Fibroblast of the aortic adventitia (primary cell): ENCODE measurements around the gene RASSF6. TPM values are rescaled to one million over a fixed set of nuclear protein-coding genes. Genes with fewer than 3 reads are reported as not detected.

ENCODE experiments used
- DNase-seq: peaks from one replicate; pipeline ENCODE4 v3.0.0-alpha.2; 2010; ENCODE audit warnings: low read depth
- H3K4me3 ChIP-seq: 2 replicates; pipeline ENCODE4 v1.5.1; 2011; ENCODE audit warnings: low read depth, mild to moderate bottlenecking, control low read depth, low read length, moderate library complexity
- total RNA-seq: library from RNA; depleted of rRNA; stranded (reverse); fragments of >200 nt; gene quantifications from 2 replicates; pipeline ENCODE4 v1.2.3, GENCODE V29; 2012; ENCODE audit warnings: low replicate concordance
- TF ChIP-seq, protein P1 (sequence below): IDR thresholded peaks from 2 replicates; pipeline ENCODE4 v1.5.1; 2011; ENCODE audit warnings: mild to moderate bottlenecking, low read length, control low read depth, inconsistent platforms; ENCODE audit not compliant: insufficient read depth

The RASSF6 gene
- total RNA-seq, 1 donor, result not detected

DNA sequence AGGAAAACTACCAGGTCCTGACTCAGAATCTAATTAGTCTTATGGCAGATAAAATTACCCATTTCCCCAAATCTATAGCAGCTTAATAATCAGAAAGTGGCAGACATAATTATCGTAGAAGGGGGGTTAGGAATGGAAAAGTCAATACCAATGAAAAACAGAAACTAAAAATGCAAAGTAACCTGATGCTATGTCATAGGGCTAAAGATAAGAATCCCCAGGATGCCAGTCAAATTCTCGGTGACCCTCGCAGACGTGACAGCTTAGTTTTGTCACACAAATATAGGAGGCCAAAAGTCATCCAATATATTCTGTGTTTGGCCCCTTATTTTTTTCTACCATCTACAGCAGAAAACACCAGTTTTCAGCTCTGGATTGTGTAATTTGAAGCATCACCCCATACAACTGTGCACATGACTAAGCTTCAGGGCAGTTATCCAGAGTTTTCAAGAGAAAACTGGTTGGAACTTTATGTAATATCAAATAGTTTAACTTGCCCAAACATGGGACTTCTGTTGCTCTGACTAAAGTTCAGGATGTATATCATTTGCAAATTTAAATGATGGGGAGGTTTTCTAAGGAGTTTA, 30.9 kb downstream of the RASSF6 start:
- H3K4me3 ChIP-seq, result no peak overlapping the region
- DNase-seq, result peak; percentile 92
- TF ChIP-seq, protein P1, sequence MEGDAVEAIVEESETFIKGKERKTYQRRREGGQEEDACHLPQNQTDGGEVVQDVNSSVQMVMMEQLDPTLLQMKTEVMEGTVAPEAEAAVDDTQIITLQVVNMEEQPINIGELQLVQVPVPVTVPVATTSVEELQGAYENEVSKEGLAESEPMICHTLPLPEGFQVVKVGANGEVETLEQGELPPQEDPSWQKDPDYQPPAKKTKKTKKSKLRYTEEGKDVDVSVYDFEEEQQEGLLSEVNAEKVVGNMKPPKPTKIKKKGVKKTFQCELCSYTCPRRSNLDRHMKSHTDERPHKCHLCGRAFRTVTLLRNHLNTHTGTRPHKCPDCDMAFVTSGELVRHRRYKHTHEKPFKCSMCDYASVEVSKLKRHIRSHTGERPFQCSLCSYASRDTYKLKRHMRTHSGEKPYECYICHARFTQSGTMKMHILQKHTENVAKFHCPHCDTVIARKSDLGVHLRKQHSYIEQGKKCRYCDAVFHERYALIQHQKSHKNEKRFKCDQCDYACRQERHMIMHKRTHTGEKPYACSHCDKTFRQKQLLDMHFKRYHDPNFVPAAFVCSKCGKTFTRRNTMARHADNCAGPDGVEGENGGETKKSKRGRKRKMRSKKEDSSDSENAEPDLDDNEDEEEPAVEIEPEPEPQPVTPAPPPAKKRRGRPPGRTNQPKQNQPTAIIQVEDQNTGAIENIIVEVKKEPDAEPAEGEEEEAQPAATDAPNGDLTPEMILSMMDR, result no peak

DNA sequence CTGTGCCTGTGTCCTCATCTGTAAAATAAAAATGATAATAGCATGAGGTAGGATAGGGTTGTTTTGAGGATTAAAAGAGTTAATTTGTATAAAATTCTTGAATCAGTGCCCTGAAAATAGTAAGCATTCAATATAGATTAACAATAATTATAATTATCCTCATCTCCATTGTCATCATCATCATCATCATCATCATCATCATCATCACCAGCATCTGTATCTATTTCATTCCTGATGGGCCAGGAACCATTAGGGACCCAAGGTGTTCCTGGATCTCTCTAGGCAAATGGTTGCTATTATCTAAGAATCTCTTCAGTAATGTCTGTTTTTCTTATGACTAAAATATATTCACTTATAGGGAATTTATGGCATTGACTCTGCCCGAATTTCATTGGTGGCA, 31.6 kb downstream of the RASSF6 start:
- DNase-seq, result no peak
- H3K4me3 ChIP-seq, result no peak overlapping the region
- TF ChIP-seq, protein P1, result no peak

DNA sequence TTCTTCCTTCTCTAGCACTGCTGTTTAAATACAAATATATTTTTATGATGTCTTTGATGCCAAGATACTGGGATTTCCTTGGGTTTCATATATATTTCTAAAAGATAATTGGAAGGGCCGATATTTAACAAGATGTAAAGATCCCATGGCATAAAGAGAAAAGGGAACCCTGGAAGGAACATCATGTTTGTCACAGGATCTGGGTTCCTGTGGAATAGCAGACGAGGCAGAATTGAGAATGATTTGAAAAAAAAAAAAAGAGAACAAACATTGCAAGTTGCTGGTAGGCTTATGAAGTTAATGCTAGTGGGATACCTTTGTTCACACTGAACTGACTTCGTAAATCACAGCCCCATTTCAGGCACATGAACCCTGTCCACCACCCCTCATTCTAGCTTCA, 33.6 kb downstream of the RASSF6 start:
- TF ChIP-seq, protein P1, result no peak
- DNase-seq, result no peak
- no peak overlapping the region for H3K4me3 ChIP-seq

DNA sequence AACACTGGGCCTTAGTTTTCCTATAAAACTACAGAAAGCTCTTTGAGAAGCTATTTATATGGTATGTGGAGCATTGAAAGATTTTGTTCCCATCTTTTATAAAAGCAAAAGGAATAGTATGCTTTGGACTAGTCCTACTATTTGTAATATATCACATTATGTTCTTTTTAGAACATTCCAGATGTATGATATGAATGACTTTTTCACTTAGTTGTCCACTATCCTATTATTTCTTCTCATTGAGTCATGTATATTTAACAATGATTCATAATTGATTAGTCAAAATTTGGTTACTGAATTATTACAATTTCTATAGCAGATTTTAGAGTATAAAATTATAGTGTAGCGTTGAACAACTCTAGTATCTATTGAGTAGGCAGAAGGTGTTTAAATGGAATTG, 34.2 kb downstream of the RASSF6 start:
- H3K4me3 ChIP-seq, result no peak overlapping the region
- TF ChIP-seq, protein P1, result no peak

DNA sequence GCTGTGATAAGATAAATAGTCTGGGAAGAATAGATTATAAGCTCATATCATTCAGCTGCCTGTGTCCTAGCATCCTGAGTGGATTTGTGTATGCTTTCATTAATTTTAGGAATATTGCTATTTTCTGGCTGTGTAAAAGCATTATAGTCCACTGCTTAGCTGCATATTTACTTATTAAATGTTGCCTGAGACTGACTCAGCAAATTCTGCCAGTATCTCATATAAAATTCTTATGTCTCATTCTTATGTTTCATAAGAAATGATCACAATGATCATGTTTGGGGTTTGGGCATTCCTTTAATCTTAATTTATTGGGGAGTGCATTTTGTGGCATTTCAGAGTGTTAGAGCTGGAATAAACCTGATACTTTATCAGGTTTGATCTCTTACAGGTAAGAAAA, 34.9 kb downstream of the RASSF6 start:
- H3K4me3 ChIP-seq, result no peak overlapping the region
- TF ChIP-seq, protein P1, result no peak
- DNase-seq, result peak; percentile 30

More for the DNA sequence above, 34.2 kb downstream of the RASSF6 start:
- DNase-seq, result no peak

DNA sequence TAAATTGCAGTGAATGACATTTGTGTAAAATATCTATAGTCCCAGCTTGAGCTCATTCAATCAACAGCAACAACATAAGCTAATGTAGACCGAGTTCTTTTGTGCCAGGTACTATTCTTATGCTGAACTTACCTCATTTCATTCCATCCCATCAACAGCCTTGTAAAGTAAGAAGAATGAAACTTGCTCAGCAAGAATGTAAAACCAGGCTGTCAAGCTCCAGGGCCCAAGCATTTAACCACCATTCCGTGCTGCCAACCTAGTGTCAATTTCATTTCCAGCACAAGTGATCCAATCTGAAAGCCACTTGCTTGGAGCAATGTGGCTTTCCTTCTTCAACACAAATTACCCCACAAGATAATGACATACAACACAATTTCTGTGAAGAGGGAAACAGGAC, 36.6 kb downstream of the RASSF6 start:
- no peak overlapping the region for H3K4me3 ChIP-seq
- no peak for DNase-seq
- TF ChIP-seq, protein P1, result no peak

DNA sequence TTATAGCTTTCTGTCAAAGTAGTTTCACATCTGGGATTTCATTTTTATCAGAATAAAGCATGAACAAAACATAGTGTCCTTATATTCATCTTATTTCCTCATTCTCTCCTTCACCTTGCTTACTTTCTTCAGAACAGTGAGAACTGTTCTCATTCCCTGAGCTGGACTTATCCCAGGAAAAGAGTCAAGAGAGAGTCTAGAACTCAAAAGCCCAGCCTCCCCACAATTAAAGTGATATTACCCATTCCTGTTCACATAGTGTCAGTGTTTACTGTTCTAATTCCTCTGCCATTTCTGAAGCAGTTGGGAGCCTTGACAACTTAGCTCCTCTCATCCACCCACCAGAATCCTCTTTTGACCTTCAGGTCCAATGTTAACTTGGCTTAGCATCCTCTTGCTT, 42.9 kb downstream of the RASSF6 start:
- H3K4me3 ChIP-seq, result no peak overlapping the region
- TF ChIP-seq, protein P1, result no peak
- DNase-seq, result no peak
